IMR-90 (cell line): ENCODE measurements around the gene ATG4A.

Experiments
- CEBPB ChIP-seq: IDR thresholded peaks from 2 replicates; pipeline ENCODE4 v1.6.1; 2012; ENCODE audit warnings: low read depth, low read length, improper control_type of control experiment
- CTCF ChIP-seq: conservative IDR thresholded peaks from 2 replicates; pipeline ENCODE4 v1.5.1; 2012; ENCODE audit warnings: mild to moderate bottlenecking, low read depth, low read length, improper control_type of control experiment
- MAZ ChIP-seq: IDR thresholded peaks from 2 replicates; pipeline ENCODE4 v1.6.1; 2012; ENCODE audit warnings: low read depth, mild to moderate bottlenecking, low read length, improper control_type of control experiment, moderate library complexity, borderline replicate concordance
- NFE2L2 ChIP-seq: fragments of 150-350 bp; IDR thresholded peaks from 2 replicates; pipeline ENCODE4 v1.6.1; 2016; ENCODE audit warnings: low read depth, mild to moderate bottlenecking, low read length
- POLR2A ChIP-seq: IDR thresholded peaks from 2 replicates; pipeline ENCODE4 v1.6.1; 2012; ENCODE audit warnings: mild to moderate bottlenecking, low read depth, low read length
- RFX5 ChIP-seq: IDR thresholded peaks from 2 replicates; pipeline ENCODE4 v1.8.0; 2012; ENCODE audit warnings: low read depth, mild to moderate bottlenecking, low read length, moderate library complexity
- SMC3 ChIP-seq: fragments of 150-350 bp; IDR thresholded peaks from 2 replicates; pipeline ENCODE4 v1.6.1; 2016; ENCODE audit warnings: low read depth, mild to moderate bottlenecking, antibody characterized with exemption, low read length, moderate library complexity
- TF ChIP-seq, protein P1 (sequence below): fragments of 150-350 bp; IDR thresholded peaks from 2 replicates; pipeline ENCODE4 v1.6.1; 2017; ENCODE audit warnings: mild to moderate bottlenecking, antibody characterized with exemption, low read length, low read depth

DNA sequence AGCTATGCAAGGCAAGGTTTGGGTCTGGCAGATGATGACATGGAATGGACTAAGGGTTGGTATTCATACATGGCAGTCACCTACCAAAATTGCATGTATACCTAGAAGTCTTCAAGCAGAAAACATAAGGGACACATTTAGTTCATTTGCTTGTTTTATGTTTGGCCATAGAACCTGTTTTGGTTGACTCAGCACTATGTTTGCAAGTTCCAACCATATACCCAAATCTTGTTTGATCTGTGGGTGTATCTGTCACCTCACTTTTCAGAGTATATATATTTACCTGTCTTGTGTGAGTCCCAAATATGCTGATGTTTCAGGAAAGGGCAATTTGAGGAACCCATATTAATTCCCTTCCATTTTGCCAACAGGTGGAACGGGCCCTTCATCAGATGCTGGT lies 39.3 kb downstream of the ATG4A start:
- TF ChIP-seq SMC3 (no peak), RFX5 (no peak), CTCF (no peak), CEBPB (no peak), NFE2L2 (no peak), POLR2A (no peak), MAZ (no peak)
- TF ChIP-seq, protein P1, sequence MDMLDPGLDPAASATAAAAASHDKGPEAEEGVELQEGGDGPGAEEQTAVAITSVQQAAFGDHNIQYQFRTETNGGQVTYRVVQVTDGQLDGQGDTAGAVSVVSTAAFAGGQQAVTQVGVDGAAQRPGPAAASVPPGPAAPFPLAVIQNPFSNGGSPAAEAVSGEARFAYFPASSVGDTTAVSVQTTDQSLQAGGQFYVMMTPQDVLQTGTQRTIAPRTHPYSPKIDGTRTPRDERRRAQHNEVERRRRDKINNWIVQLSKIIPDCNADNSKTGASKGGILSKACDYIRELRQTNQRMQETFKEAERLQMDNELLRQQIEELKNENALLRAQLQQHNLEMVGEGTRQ: no peak
